GM12891 (cell line): ENCODE results near the gene CYP26B1.

Source experiments
- PAX5 ChIP-seq: IDR thresholded peaks from 2 replicates; pipeline ENCODE4 v1.6.1; 2011; ENCODE audit warnings: low read length, moderate library complexity, mild to moderate bottlenecking; ENCODE audit not compliant: insufficient read depth, severe bottlenecking
- POLR2A ChIP-seq: IDR thresholded peaks from 2 replicates; pipeline ENCODE4 v1.6.1; 2011; ENCODE audit warnings: low read depth, low read length, control low read depth
- TAF1 ChIP-seq: IDR thresholded peaks from 2 replicates; pipeline ENCODE4 v1.6.1; 2011; ENCODE audit warnings: low read depth, low read length, control low read depth

DNA sequence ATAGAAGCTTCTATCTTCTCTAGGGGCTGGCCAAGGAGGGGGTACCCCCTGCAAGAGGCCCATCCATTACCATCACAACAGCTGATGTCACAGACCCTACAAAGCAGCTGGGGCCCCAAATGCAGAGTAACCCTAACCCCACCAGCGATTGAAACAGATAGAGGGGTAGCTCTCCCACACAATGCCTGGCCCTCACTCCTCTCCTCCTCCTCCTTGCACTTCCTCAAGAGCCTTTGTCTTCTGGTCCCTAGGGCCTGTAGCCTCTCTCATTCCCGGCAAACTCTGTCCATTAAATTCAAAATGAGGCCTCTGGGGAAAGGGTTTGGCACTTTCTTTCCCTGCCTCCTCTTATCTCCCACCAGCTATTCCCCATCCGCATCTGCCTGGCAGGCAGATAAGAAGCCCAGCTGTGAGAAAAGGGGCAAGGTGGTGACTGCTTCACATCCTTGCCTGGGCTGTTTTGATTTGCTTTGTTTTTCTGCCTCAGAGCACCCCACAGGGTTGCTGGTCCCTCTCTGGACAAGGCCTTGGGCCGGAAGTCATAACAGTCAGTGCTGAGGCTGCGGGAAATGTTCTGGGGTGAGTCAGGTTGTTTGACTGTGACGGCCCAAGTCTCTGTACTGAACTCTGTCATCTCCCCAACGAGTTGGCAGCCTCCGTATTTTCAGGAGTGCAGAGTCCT lies 26.1 kb upstream of the CYP26B1 start:
- no peak for TF ChIP-seq POLR2A
- no peak for TF ChIP-seq TAF1
- no peak for TF ChIP-seq PAX5
